Measurements from ENCODE around the gene ABHD14A.

DNA sequence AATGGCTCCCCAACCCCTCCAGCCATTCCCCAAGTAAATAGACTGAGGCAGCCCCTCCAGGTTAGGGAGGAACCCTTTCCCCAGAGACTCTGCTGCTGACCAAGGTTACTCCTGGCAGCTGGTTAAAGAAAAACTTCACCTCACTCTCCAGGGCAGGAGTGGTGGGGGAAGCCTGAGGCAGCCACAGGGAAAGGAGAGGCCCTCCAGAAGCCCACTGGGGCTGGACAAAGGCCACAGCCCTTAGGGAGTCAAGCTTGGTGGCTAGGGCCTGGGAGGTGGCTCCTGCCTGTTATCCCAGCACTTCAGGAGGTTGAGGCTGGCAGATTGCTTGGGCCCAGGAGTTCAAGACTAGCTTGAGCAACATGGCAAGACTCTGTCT is 9.4 kb downstream of the ABHD14A start:
- TF ChIP-seq, protein P1, sequence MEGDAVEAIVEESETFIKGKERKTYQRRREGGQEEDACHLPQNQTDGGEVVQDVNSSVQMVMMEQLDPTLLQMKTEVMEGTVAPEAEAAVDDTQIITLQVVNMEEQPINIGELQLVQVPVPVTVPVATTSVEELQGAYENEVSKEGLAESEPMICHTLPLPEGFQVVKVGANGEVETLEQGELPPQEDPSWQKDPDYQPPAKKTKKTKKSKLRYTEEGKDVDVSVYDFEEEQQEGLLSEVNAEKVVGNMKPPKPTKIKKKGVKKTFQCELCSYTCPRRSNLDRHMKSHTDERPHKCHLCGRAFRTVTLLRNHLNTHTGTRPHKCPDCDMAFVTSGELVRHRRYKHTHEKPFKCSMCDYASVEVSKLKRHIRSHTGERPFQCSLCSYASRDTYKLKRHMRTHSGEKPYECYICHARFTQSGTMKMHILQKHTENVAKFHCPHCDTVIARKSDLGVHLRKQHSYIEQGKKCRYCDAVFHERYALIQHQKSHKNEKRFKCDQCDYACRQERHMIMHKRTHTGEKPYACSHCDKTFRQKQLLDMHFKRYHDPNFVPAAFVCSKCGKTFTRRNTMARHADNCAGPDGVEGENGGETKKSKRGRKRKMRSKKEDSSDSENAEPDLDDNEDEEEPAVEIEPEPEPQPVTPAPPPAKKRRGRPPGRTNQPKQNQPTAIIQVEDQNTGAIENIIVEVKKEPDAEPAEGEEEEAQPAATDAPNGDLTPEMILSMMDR (optimal IDR thresholded peaks at IDR 0.05 in 1 of 3, IDR thresholded peaks at IDR 0.05 in 1 of 3, conservative IDR thresholded peaks at IDR 0.05 in 1 of 3; ENCODE audit: extremely low read depth in 1 of 3, insufficient read depth in 2 of 3, low read length in 3 of 3) = no peak
- no peak for TF ChIP-seq EZH2 (IDR thresholded peaks at IDR 0.05; ENCODE audit: low read length)

Data from keratinocyte (primary cell).